NB4 (cell line): ENCODE data around the gene TMED4.
"Not testable (repeated sequence)": the region's sequence is repeated elsewhere in the genome, so short reads cannot be mapped to it uniquely, and the experiment has no call there.

ENCODE experiments used
- DNase-seq: peaks from one replicate; pipeline ENCODE4 v3.0.0; 2010; ENCODE audit warnings: low read depth
- H3K4me3 ChIP-seq: one replicate; pipeline ENCODE4 v1.5.1; 2011; ENCODE audit warnings: mild to moderate bottlenecking, low read depth, low read length, moderate library complexity
- CTCF ChIP-seq: IDR thresholded peaks from one replicate; pipeline ENCODE4 v1.5.1; 2012; ENCODE audit warnings: low read depth, low read length
- MAX ChIP-seq: IDR thresholded peaks from 2 replicates; pipeline ENCODE4 v1.6.1; 2011; ENCODE audit warnings: low read depth, low read length
- MYC ChIP-seq: IDR thresholded peaks from 2 replicates; pipeline ENCODE4 v1.6.1; 2011; ENCODE audit warnings: low read depth, low read length
- POLR2A ChIP-seq: IDR thresholded peaks from 2 replicates; pipeline ENCODE4 v1.6.1; 2011; ENCODE audit warnings: mild to moderate bottlenecking; ENCODE audit not compliant: insufficient read length; ENCODE audit errors: extremely low read depth

TMED4 gene

GRCh38 chr7:44567884-44568283, 14.1 kb downstream of the TMED4 start:
- no peak for DNase-seq
- no peak overlapping the region for H3K4me3 ChIP-seq
- no peak for TF ChIP-seq POLR2A
- TF ChIP-seq CTCF: no peak
- no peak for TF ChIP-seq MYC
- TF ChIP-seq MAX: no peak

- TF ChIP-seq POLR2A: no peak
- no peak overlapping the region for H3K4me3 ChIP-seq
- no peak for DNase-seq
These were observed 15.4 kb downstream of the TMED4 start for GRCh38 chr7:44566680-44567079.

- peak; percentile 47 for DNase-seq
- TF ChIP-seq MYC (no peak), CTCF (no peak), MAX (no peak), POLR2A (no peak)
- no peak overlapping the region for H3K4me3 ChIP-seq
These were observed 16.1 kb downstream of the TMED4 start for GRCh38 chr7:44565795-44566559.

GRCh38 chr7:44565097-44565794, 16.8 kb downstream of the TMED4 start:
- peak; percentile 68 for TF ChIP-seq MAX
- peak; percentile 99 for TF ChIP-seq CTCF
- peak; percentile 64 for TF ChIP-seq MYC
- TF ChIP-seq POLR2A: no peak
- no peak overlapping the region for H3K4me3 ChIP-seq
- peak; percentile 69 for DNase-seq

GRCh38 chr7:44564606-44565005, 17.4 kb downstream of the TMED4 start:
- no peak for DNase-seq
- H3K4me3 ChIP-seq: no peak overlapping the region
- no peak for TF ChIP-seq POLR2A
- no peak for TF ChIP-seq MYC
- no peak for TF ChIP-seq MAX
- TF ChIP-seq CTCF: no peak

- no peak overlapping the region for H3K4me3 ChIP-seq
- no peak for DNase-seq
- TF ChIP-seq MAX: no peak
- TF ChIP-seq POLR2A: peak; percentile 22
- TF ChIP-seq CTCF: no peak
- TF ChIP-seq MYC: no peak
These were observed 18.8 kb downstream of the TMED4 start for GRCh38 chr7:44563171-44563679.

- not testable (repeated sequence) for DNase-seq, H3K4me3 ChIP-seq
These were observed 19.4 kb downstream of the TMED4 start for GRCh38 chr7:44562622-44562962.
